GM12801 (cell line): ENCODE results near the gene KCTD18.

Experiments used
- TF ChIP-seq, protein P1 (sequence below): IDR thresholded peaks from one replicate; pipeline ENCODE4 v1.5.1; 2011; ENCODE audit warnings: control low read depth; ENCODE audit not compliant: insufficient read length; ENCODE audit errors: extremely low read depth

Gene KCTD18

DNA sequence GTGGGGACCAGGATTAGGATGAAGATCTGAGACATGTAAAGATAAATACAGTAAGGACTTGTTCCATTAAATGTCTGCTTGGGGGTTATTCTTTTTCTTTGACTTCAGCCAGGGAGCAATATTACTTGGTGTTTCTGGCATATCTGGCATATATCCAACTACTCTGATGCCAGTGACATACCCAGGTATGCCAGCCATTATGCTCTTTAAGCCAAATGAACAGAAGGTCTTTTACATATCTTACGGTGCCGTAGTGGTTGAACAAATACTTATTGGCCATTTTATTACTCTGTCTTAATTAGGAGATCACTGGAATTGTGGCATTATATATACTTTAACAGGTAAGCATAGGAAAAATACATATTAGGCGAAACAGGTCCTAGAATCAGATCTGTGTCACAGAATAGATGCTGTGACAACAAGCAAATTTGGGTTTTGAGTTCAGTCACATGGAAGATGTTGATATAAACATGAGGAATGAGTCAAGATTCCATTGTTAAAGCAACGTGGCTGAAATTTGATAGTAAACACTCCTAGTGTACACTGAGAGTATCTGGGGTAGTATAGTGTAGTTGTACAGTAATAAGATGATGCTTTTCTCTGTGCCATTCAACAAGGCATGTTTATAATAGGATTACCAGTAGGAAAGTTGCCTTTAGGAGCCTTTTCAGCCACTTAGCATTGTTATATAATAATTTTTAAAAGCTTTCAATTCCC is 62.6 kb downstream of the KCTD18 start:
- TF ChIP-seq, protein P1, sequence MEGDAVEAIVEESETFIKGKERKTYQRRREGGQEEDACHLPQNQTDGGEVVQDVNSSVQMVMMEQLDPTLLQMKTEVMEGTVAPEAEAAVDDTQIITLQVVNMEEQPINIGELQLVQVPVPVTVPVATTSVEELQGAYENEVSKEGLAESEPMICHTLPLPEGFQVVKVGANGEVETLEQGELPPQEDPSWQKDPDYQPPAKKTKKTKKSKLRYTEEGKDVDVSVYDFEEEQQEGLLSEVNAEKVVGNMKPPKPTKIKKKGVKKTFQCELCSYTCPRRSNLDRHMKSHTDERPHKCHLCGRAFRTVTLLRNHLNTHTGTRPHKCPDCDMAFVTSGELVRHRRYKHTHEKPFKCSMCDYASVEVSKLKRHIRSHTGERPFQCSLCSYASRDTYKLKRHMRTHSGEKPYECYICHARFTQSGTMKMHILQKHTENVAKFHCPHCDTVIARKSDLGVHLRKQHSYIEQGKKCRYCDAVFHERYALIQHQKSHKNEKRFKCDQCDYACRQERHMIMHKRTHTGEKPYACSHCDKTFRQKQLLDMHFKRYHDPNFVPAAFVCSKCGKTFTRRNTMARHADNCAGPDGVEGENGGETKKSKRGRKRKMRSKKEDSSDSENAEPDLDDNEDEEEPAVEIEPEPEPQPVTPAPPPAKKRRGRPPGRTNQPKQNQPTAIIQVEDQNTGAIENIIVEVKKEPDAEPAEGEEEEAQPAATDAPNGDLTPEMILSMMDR, result no peak

DNA sequence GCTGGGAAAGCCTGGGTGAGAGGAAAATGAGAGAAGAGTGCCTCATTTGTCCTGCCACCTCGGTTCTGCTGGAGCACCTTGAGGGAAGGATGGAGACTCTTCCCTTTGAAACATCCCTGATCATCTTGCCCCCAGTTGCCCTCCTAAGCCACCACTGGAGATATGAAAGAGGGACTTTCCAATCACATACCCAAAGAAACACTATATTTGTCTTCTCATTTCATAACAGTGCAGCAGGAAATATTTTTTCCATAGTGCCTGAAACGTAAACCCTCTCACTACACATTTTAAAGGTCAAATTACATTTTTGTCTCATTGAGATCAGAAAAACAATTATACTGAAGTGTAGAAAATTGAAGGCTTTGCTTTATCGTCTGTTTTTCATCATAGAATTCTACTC is 63.3 kb downstream of the KCTD18 start:
- TF ChIP-seq, protein P1, result no peak

DNA sequence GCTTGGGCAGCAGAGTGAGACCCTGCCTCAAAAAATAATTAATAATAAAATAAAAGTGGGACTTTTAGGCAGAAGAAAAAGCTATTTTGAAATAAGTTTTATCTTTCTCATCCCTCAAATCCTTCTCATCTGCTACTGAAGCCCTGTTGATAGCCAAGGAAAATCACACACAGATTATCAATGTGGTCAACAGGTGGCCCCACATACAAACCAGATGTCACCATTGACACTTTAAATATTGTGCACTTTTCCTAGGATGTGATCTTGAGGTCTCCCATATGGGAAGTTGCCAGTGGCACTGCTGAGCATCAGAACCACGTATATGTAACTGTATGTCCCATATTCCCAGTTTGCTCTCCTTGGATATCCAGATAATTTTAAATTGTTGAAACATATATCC is 64.6 kb downstream of the KCTD18 start:
- TF ChIP-seq, protein P1, result no peak

DNA sequence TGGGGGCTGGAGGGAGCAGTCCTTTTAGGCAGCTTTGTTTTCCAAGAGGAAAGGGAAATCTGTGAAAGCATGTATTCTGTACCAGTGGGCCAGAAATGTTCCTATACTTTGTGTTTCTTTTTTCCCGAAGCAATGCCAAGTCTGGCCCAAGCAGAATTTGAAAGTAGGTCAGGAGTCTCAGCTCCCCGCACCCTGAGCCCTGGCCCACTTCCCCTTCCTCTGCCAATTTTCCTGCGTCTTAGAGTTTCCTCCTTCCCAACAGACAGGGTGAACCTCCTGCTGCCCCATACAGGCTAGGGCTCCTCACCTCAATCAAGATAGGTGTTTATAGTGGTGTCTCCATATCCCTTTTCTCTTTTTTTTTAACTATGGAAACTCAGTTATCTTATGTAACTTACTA is 65.3 kb downstream of the KCTD18 start:
- TF ChIP-seq, protein P1, result no peak

DNA sequence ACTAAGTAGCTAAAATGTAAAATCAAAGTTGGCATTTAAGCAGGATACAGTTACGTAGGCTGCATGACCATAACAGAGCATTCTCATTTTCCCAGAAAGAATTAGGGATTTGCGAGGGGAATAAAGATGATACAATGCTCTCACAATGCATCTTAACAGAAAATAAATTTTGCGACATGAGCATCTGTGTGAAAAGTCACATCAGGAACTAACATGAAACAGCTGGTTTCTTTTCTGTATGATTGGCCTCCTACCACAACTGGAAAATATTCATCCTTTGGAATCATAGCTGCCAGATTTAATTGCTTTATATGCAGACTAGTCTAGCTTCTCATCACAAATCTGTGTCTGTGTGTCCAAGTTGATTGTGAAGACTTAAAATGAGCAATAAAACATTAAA is 66.0 kb downstream of the KCTD18 start:
- TF ChIP-seq, protein P1, result no peak

DNA sequence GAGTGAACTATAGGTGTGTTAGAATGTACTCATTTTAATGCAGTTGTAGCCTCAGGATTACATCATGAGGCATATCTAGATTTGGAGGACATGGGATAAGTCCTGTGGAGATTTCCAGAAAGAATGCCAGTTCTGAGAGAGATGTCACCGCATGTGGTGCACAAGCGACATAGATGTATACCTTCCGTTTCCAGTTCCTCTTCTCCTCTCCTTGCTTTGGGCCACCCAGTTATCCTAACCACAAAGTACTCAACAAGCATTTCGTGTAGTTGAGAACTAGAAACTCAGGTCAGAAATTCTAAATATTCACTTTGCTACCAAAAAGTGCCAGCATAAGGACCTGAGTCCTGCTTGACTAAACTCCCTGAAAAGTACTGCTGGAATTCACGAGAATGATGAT is 66.5 kb downstream of the KCTD18 start:
- TF ChIP-seq, protein P1, result no peak

DNA sequence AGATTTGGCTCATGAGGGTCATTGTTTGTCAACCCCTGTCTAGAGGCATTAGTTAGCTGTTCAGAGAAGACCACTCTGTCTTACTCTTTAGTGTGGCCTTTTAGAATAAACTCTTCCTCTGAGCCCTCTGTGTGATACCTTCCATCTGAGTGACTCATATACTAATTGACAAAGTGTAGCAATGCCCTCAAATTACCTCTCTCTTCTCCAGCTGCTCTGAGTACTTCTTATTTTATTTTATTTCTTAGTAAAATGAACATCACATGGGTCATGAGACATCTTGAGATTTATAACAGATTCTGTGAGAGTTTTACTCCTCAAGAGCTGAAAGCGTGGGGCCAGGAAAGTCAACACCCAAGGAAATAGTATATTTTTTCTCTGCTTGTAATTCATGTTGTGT is 67.4 kb downstream of the KCTD18 start:
- TF ChIP-seq, protein P1, result no peak

DNA sequence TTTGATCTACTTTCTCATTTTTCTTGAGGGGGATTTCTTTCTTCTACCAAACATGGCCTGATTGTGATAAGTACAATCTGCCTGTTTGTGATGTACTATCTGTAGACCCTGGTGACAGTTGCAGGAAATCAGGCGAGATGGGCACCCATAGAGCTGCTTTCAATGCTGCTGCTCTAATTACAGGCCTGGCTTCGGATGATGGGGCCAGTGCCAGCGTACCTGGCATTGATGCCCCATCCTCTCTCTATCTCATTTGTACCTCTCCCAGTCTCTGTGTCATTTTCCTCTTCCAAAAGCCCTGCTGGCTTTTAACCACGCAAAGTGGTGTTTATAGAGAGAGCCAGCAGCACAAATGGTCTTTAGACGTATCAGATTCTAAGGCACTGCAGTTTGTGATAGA is 69.9 kb downstream of the KCTD18 start:
- TF ChIP-seq, protein P1, result no peak
